OCI-LY3 (cell line): ENCODE results near the gene SAE1.
"Not testable (repeated sequence)": the region's sequence is repeated elsewhere in the genome, so short reads cannot be mapped to it uniquely, and the experiment has no call there.

Experiments used
- H2AFZ ChIP-seq: fragments of 200-600, 300-600 bp; shearing (Covaris generic); 2 replicates; pipeline ENCODE4 v1.6.0; 2014; ENCODE audit warnings: antibody characterized with exemption, low read depth, low read length
- H3K27ac ChIP-seq: fragments of 200-600, 300-600 bp; sonication (generic); 2 replicates; pipeline ENCODE4 v1.5.1; 2014; ENCODE audit warnings: mild to moderate bottlenecking, low read length, moderate library complexity, mixed read lengths
- H3K27me3 ChIP-seq: fragments of 200-600, 300-600 bp; sonication (generic); 2 replicates; pipeline ENCODE4 v1.6.1; 2014; ENCODE audit warnings: low read depth, low read length, mixed read lengths
- H3K36me3 ChIP-seq: fragments of 200-600, 300-600 bp; sonication (generic); replicated peaks from 2 replicates; pipeline ENCODE3; 2014; ENCODE audit warnings: low read depth, low read length, mixed read lengths
- H3K4me1 ChIP-seq: fragments of 300-600, 200-600 bp; sonication (generic); 2 replicates; pipeline ENCODE4 v1.6.1; 2014; ENCODE audit warnings: low read length, mixed read lengths
- H3K4me2 ChIP-seq: fragments of 200-600, 300-600 bp; sonication (generic); 2 replicates; pipeline ENCODE4 v1.6.1; 2014; ENCODE audit warnings: low read length, mixed read lengths
- H3K4me3 ChIP-seq: fragments of 300-600, 200-600 bp; sonication (generic); 2 replicates; pipeline ENCODE4 v1.5.1; 2014; ENCODE audit warnings: antibody characterized with exemption, mild to moderate bottlenecking, low read length, moderate library complexity
- H3K79me2 ChIP-seq: fragments of 300-600, 200-600 bp; shearing (Covaris generic); 2 replicates; pipeline ENCODE4 v1.6.1; 2014; ENCODE audit warnings: mild to moderate bottlenecking, low read length, mixed read lengths
- H3K9ac ChIP-seq: fragments of 300-600, 200-600 bp; shearing (Covaris generic); 2 replicates; pipeline ENCODE4 v1.6.0; 2014; ENCODE audit warnings: mild to moderate bottlenecking, low read length, moderate library complexity
- H3K9me3 ChIP-seq: fragments of 200-600, 300-600 bp; shearing (Covaris generic); 2 replicates; pipeline ENCODE4 v1.6.1; 2014; ENCODE audit warnings: low read length, mixed read lengths; ENCODE audit not compliant: insufficient read depth
- H4K20me1 ChIP-seq: fragments of 200-600, 300-600 bp; sonication (generic); 2 replicates; pipeline ENCODE4 v1.6.1; 2016; ENCODE audit warnings: low read length, mixed read lengths; ENCODE audit not compliant: insufficient read depth
- EZH2phosphoT487 ChIP-seq: fragments of 200-600 bp; shearing (Covaris generic); IDR thresholded peaks from 2 replicates; pipeline ENCODE4 v1.6.1; 2018; ENCODE audit warnings: antibody characterized with exemption, mixed run types, low read depth
- TF ChIP-seq, protein P1 (sequence below): fragments of 200-600, 300-600 bp; sonication (generic); IDR thresholded peaks from 2 replicates; pipeline ENCODE4 v1.5.1; 2014; ENCODE audit warnings: antibody characterized with exemption, low read length, low read depth

The SAE1 gene

GRCh38 chr19:47133021-47133471 lies 2.4 kb downstream of the SAE1 start:
- no peaks in the 10 kb centered on the region for H3K9me3 ChIP-seq
- H3K27ac ChIP-seq, result no peak overlapping the region
- no peak for TF ChIP-seq EZH2phosphoT487
- TF ChIP-seq, protein P1, sequence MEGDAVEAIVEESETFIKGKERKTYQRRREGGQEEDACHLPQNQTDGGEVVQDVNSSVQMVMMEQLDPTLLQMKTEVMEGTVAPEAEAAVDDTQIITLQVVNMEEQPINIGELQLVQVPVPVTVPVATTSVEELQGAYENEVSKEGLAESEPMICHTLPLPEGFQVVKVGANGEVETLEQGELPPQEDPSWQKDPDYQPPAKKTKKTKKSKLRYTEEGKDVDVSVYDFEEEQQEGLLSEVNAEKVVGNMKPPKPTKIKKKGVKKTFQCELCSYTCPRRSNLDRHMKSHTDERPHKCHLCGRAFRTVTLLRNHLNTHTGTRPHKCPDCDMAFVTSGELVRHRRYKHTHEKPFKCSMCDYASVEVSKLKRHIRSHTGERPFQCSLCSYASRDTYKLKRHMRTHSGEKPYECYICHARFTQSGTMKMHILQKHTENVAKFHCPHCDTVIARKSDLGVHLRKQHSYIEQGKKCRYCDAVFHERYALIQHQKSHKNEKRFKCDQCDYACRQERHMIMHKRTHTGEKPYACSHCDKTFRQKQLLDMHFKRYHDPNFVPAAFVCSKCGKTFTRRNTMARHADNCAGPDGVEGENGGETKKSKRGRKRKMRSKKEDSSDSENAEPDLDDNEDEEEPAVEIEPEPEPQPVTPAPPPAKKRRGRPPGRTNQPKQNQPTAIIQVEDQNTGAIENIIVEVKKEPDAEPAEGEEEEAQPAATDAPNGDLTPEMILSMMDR, result no peak
- H3K36me3 ChIP-seq, result peaks cover 41% of the 10 kb centered on the region
- H3K4me3 ChIP-seq, result no peak overlapping the region
- H3K9ac ChIP-seq, result no peak overlapping the region
- H3K4me1 ChIP-seq, result peaks cover 14% of the 10 kb centered on the region
- H3K4me2 ChIP-seq, result peak overlapping the region; percentile 84; the same call in 1 of the 2 replicates
- H3K27me3 ChIP-seq, result no peaks in the 10 kb centered on the region
- H4K20me1 ChIP-seq, result peaks cover 49% of the 10 kb centered on the region
- H2AFZ ChIP-seq, result no peak overlapping the region
- H3K79me2 ChIP-seq, result peaks cover 74% of the 10 kb centered on the region

GRCh38 chr19:47134545-47134944 lies 3.9 kb downstream of the SAE1 start:
- Histone ChIP-seq H3K79me2 (peaks cover 89% of the 10 kb centered on the region), H3K4me3 (no peak overlapping the region), H3K4me1 (peaks cover 14% of the 10 kb centered on the region), H3K27ac (no peak overlapping the region), H2AFZ (no peak overlapping the region), H3K4me2 (no peak overlapping the region), H3K36me3 (peaks cover 53% of the 10 kb centered on the region), H3K9ac (no peak overlapping the region), H4K20me1 (peaks cover 62% of the 10 kb centered on the region), H3K27me3 (no peaks in the 10 kb centered on the region), H3K9me3 (no peaks in the 10 kb centered on the region)
- no peak for TF ChIP-seq EZH2phosphoT487
- TF ChIP-seq, protein P1, result no peak

DNA sequence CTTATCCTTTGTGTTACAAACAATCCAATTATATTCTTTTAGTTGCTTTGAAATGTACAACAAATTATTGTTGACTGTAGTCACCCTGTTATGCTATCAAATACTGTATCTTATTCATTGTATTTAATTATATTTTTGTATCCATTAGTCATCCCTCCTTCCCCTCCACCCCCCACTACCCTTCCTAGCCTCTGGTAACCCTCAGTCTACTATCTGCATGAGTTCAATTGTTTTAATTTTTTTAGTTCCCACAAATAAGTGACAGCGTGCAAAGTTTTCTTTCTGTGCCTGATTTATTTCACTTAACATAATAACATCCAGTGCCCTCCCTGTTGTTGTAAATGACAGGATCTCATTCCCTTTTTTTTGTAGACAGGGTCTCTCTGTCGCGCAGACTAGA lies 4.5 kb downstream of the SAE1 start:
- Histone ChIP-seq H3K79me2 (peaks cover 95% of the 10 kb centered on the region), H3K9me3 (no peaks in the 10 kb centered on the region), H3K27ac (no peak overlapping the region), H3K27me3 (no peaks in the 10 kb centered on the region), H4K20me1 (peaks cover 62% of the 10 kb centered on the region), H3K36me3 (peaks cover 53% of the 10 kb centered on the region), H3K4me2 (no peak overlapping the region), H3K9ac (no peak overlapping the region), H3K4me1 (peaks cover 14% of the 10 kb centered on the region), H2AFZ (no peak overlapping the region), H3K4me3 (no peak overlapping the region)
- TF ChIP-seq, protein P1, result no peak
- TF ChIP-seq EZH2phosphoT487, result no peak

DNA sequence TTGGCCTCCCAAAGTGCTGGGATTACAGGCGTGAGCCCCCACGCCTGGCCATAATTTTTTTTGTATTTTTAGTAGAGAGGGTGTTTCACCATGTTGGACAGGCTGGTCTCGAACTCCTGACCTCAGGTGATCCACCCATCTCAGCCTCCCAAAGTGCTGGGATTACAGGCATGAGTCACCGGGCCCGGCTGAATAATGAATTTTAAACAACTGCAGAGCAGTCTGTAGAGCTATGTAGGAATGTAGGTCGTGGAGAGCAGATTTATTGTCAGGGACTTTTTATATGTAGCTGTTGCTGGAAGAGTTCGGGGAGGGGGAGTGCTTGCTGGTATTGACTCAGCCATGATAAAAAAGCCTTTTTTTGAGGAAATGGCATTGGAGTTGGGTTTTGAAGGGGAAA lies 10.6 kb downstream of the SAE1 start:
- H2AFZ ChIP-seq, H3K9me3 ChIP-seq, H3K9ac ChIP-seq, H3K4me2 ChIP-seq, H3K4me3 ChIP-seq, H3K27ac ChIP-seq, H3K27me3 ChIP-seq, H3K4me1 ChIP-seq: not testable (repeated sequence)
- Histone ChIP-seq H3K36me3 (peaks cover 53% of the 10 kb centered on the region), H4K20me1 (peaks cover 55% of the 10 kb centered on the region), H3K79me2 (peaks cover 98% of the 10 kb centered on the region)

GRCh38 chr19:47141695-47142094 lies 11.1 kb downstream of the SAE1 start:
- no peak overlapping the region for H3K9ac ChIP-seq
- no peaks in the 10 kb centered on the region for H3K9me3 ChIP-seq
- peak overlapping the region; percentile 16; the same call in 1 of the 2 replicates for H3K27ac ChIP-seq
- peaks cover 98% of the 10 kb centered on the region for H3K79me2 ChIP-seq
- no peaks in the 10 kb centered on the region for H3K27me3 ChIP-seq
- no peak overlapping the region for H3K4me3 ChIP-seq
- H3K4me2 ChIP-seq, result no peak overlapping the region
- H4K20me1 ChIP-seq, result peaks cover 55% of the 10 kb centered on the region
- H2AFZ ChIP-seq, result no peak overlapping the region
- TF ChIP-seq, protein P1, result no peak
- no peak for TF ChIP-seq EZH2phosphoT487
- peaks cover 54% of the 10 kb centered on the region for H3K36me3 ChIP-seq
- peaks cover 5% of the 10 kb centered on the region for H3K4me1 ChIP-seq
